22Rv1 (cell line): Measurements from ENCODE around the gene IRX3.

Source experiments
- H3K27ac ChIP-seq: fragments of 450-650 bp; 2 replicates; pipeline ENCODE4 v1.5.1; 2017
- CTCF ChIP-seq: fragments of 450-650 bp; IDR thresholded peaks from 2 replicates; pipeline ENCODE4 v1.5.1; 2017; ENCODE audit warnings: mild to moderate bottlenecking
- ZFX ChIP-seq: fragments of 450-650 bp; IDR thresholded peaks from 2 replicates; pipeline ENCODE4 v1.6.1; 2017; ENCODE audit warnings: antibody characterized with exemption, borderline replicate concordance

The IRX3 gene

DNA sequence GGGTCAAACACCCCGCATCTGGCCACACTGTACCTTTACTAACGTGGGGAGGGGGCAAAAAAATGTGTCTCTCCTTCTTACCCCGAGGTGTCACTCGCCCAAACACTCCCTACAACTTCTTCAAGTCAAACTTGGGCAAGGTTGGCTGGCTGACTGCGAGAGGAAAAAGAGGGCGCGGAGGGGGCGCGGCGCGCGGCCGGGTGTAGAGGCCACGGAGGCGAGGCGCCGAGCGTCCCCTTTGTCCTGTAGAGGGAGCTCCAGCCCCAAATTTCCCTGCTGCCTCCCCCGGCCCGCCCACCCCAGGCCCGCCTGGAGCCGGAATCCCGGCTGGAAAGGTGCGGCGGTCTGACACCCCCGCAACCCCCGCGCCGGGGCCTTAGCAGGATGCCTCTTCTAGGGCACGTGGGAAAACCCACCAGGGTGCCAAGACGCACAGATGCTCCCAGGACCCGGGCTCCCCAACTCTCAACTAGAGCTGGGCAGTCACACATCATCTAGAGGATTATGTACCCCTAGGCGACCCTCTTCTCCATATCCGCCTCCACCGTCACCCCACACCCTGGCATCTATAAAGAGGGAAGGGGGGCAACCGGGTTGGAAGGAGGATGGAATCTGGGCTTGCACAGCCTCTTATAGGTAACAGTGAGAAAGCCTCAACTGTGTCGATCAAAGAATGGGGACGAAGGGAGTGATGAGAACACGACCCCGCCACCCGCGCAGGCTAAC is 4.2 kb downstream of the IRX3 start:
- TF ChIP-seq CTCF (peak; percentile 55), ZFX (no peak)
- H3K27ac ChIP-seq: peak overlapping the region; percentile 99

DNA sequence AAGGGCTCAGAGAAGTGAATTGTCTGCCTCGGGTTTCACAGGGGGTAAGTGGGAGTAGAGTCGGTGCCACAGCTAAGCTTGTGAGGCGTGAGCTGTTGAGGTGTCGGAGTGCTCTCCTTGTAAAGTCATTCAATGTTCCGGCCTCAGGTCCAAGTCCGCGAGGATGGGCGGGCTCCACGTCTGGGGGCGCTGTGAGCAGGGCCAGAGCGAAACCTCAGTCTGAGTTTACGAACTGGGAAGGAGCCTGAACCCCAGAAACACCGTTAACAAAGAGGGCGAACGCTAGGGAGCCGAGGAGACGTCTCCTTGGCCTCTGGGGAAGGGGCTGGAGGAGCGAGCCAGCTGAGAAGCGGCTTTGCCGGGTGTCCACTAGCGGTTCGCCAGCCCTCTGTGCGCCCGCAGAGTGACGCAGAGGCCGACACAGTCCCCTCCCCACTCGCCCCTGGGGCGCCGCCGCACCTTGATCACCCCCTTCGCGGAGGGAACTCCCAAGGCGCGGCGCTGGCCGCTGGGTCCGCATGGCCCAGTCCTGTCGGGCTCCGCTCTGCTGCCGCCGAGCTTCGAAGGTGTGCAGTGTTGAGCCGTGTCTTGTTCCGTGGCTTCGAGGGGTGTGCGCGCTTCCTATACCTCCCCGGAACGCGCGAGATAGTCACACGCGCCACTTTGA is 4.9 kb downstream of the IRX3 start:
- TF ChIP-seq ZFX (no peak), CTCF (no peak)

GRCh38 chr16:54280751-54281150 is 5.8 kb downstream of the IRX3 start:
- TF ChIP-seq ZFX (no peak), CTCF (no peak)
- peak overlapping the region; percentile 99 for H3K27ac ChIP-seq

More for the DNA sequence above, 4.9 kb downstream of the IRX3 start:
- H3K27ac ChIP-seq: peak overlapping the region; percentile 99

DNA sequence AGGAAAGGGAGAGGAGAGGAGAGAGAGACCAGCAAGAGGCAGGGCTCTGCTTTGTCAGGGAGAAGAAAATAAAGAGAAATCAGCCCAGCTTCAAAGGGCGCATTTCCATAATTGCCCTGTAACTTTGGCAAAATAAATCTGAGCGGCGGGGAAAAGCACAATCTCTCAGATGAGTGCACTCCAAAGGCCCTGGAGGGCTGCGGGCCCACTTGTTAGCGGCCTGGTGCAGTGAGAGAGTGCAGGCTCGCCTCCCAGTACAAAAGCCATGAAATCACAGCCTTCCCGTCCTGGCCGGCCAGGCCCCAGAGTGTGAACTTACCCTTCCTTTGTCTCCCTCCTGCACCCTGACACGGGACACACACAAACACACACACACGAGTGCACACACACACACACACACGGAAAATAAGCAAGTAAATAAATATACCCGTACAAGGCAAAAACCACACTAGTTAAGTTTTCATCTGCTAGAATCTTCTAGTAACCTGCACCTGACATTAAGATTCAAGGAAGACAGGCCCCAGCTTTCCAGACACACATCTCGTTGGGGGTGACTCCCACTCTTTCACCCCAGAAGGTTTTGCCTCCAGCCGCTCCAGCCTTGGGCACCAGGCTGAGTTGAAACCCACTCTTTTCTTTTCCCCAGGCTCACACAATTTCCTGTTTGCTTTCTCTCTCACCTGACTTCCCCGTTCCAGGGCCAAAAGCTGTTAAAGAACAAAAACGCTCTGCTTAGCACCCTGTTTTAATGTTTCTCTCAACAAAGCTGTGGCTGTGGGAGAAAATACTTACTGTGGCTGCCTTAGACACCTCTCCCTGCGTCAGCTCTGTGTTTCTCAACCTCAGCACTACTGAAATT is 8.5 kb downstream of the IRX3 start:
- H3K27ac ChIP-seq: peak overlapping the region; percentile 99
- TF ChIP-seq CTCF (no peak), ZFX (no peak)

- no peak for TF ChIP-seq ZFX
- H3K27ac ChIP-seq: no peak overlapping the region
Measured at GRCh38 chr16:54275956-54276355, 10.6 kb downstream of the IRX3 start.

- no peak overlapping the region for H3K27ac ChIP-seq
- no peak for TF ChIP-seq ZFX
- TF ChIP-seq CTCF: no peak
Measured at GRCh38 chr16:54273566-54273965, 13.0 kb downstream of the IRX3 start.

GRCh38 chr16:54270711-54271110 is 15.9 kb downstream of the IRX3 start:
- TF ChIP-seq ZFX (no peak), CTCF (no peak)

More at GRCh38 chr16:54270711-54271110, 15.9 kb downstream of the IRX3 start:
- no peak overlapping the region for H3K27ac ChIP-seq
